ENCODE data around the gene DPT. TPM values are rescaled to one million over a fixed set of nuclear protein-coding genes. Genes with fewer than 3 reads are reported as not detected.
"Not testable (repeated sequence)": the region's sequence is repeated elsewhere in the genome, so short reads cannot be mapped to it uniquely, and the experiment has no call there.

Gene DPT
- total RNA-seq, 3 donors from 2014 or later (not counting 1 experiment from before 2014, with no cell fraction given): not detected

GRCh38 chr1:168772428-168773060 is 43.5 kb upstream of the DPT start:
- Histone ChIP-seq H3K27me3 (ENCODE audit: control insufficient read depth, insufficient read depth, low read length) (no peaks in the 10 kb centered on the region), H3K4me3 (ENCODE audit: low read length) (no peak overlapping the region), H3K36me3 (ENCODE audit: control insufficient read depth, insufficient read depth, low read length) (no peaks in the 10 kb centered on the region), H3K4me1 (ENCODE audit: control insufficient read depth, insufficient read depth, low read length) (no peaks in the 10 kb centered on the region), H3K9me3 (ENCODE audit: control insufficient read depth, insufficient read depth, low read length) (no peaks in the 10 kb centered on the region), H3K27ac (ENCODE audit: low read length) (no peak overlapping the region)
- ATAC-seq (no peak), DNase-seq (no peak)
- TF ChIP-seq CTCF (IDR thresholded peaks at IDR 0.05): no peak
- H3K27me3 Mint-ChIP-seq (ENCODE audit: low read depth in 2 of 2): no peaks in the 10 kb centered on the region
- no peaks in the 10 kb centered on the region for H3K9me3 Mint-ChIP-seq
- no peak overlapping the region for H3K27ac Mint-ChIP-seq
- H3K4me1 Mint-ChIP-seq: no peaks in the 10 kb centered on the region
- no peak overlapping the region for H3K4me3 Mint-ChIP-seq
- intact Hi-C loops (cut with micrococcal nuclease): no loop called here
- H3K36me3 Mint-ChIP-seq: no peaks in the 10 kb centered on the region
- 64% methylated on average over 2 of the region's 2 CpGs for WGBS (ENCODE audit: insufficient coverage)

- H3K4me1 ChIP-seq (ENCODE audit: control insufficient read depth, insufficient read depth, low read length): no peaks in the 10 kb centered on the region
- no peak overlapping the region for H3K27ac ChIP-seq (ENCODE audit: low read length)
- Mint-ChIP-seq H3K27me3 (ENCODE audit: low read depth in 2 of 2) (no peaks in the 10 kb centered on the region), H3K27ac (no peak overlapping the region), H3K4me3 (no peak overlapping the region), H3K36me3 (no peaks in the 10 kb centered on the region), H3K9me3 (no peaks in the 10 kb centered on the region), H3K4me1 (no peaks in the 10 kb centered on the region)
- TF ChIP-seq CTCF (IDR thresholded peaks at IDR 0.05): no peak
- DNase-seq: no peak
- H3K36me3 ChIP-seq (ENCODE audit: control insufficient read depth, insufficient read depth, low read length): no peaks in the 10 kb centered on the region
- no peak for ATAC-seq
- no peaks in the 10 kb centered on the region for H3K27me3 ChIP-seq (ENCODE audit: control insufficient read depth, insufficient read depth, low read length)
- 96% methylated on average over 4 of the region's 4 CpGs for WGBS (ENCODE audit: insufficient coverage)
- intact Hi-C loops (cut with micrococcal nuclease): no loop called here
- no peak overlapping the region for H3K4me3 ChIP-seq (ENCODE audit: low read length)
- H3K9me3 ChIP-seq (ENCODE audit: control insufficient read depth, insufficient read depth, low read length): no peaks in the 10 kb centered on the region
Observed at GRCh38 chr1:168771104-168771630, 42.2 kb upstream of the DPT start.

DNA sequence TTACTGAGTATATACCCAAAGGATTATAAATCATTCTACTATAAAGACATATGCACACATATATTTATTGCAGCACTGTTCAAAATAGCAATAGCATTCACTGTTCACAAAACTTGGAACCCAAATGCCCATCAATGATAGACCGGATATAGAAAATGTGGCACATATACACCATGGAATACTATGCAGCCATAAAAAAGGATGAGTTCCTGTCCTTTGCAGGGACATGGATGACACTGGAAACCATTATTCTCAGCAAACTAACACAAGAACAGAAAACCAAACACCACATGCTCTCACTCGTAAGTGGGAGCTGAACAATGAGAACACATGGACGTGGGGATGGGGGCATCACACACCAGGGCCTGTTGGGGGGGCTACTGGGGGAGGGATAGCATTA is 40.9 kb upstream of the DPT start:
- H3K9me3 Mint-ChIP-seq; H3K4me1 ChIP-seq (ENCODE audit: control insufficient read depth, insufficient read depth, low read length); H3K27ac Mint-ChIP-seq; ATAC-seq; intact Hi-C loops (cut with micrococcal nuclease); H3K9me3 ChIP-seq (ENCODE audit: control insufficient read depth, insufficient read depth, low read length); H3K4me3 ChIP-seq (ENCODE audit: low read length); H3K4me3 Mint-ChIP-seq; H3K4me1 Mint-ChIP-seq; DNase-seq; H3K27me3 ChIP-seq (ENCODE audit: control insufficient read depth, insufficient read depth, low read length); H3K36me3 Mint-ChIP-seq; H3K27me3 Mint-ChIP-seq (ENCODE audit: low read depth in 2 of 2); H3K36me3 ChIP-seq (ENCODE audit: control insufficient read depth, insufficient read depth, low read length); H3K27ac ChIP-seq (ENCODE audit: low read length): not testable (repeated sequence)
- WGBS (ENCODE audit: insufficient coverage): 100% methylated on average over 2 of the region's 3 CpGs

GRCh38 chr1:168767894-168768584 is 39.0 kb upstream of the DPT start:
- no peaks in the 10 kb centered on the region for H3K36me3 Mint-ChIP-seq
- TF ChIP-seq CTCF (IDR thresholded peaks at IDR 0.05): no peak
- ATAC-seq (no peak), DNase-seq (no peak)
- H3K36me3 ChIP-seq (ENCODE audit: control insufficient read depth, insufficient read depth, low read length): no peaks in the 10 kb centered on the region
- no peak overlapping the region for H3K27ac ChIP-seq (ENCODE audit: low read length)
- no peak overlapping the region for H3K4me3 Mint-ChIP-seq
- WGBS (ENCODE audit: insufficient coverage): 97% methylated on average over 4 of the region's 4 CpGs
- H3K27ac Mint-ChIP-seq: no peak overlapping the region
- peaks cover 0 to 5% of the 10 kb centered on the region in 2 donors for H3K27me3 Mint-ChIP-seq (ENCODE audit: low read depth in 2 of 2)
- H3K9me3 ChIP-seq (ENCODE audit: control insufficient read depth, insufficient read depth, low read length): no peaks in the 10 kb centered on the region
- H3K9me3 Mint-ChIP-seq: no peaks in the 10 kb centered on the region
- H3K27me3 ChIP-seq (ENCODE audit: control insufficient read depth, insufficient read depth, low read length): no peaks in the 10 kb centered on the region
- no peak overlapping the region for H3K4me3 ChIP-seq (ENCODE audit: low read length)
- no peaks in the 10 kb centered on the region for H3K4me1 Mint-ChIP-seq
- intact Hi-C loops (cut with micrococcal nuclease): no loop called here
- H3K4me1 ChIP-seq (ENCODE audit: control insufficient read depth, insufficient read depth, low read length): no peaks in the 10 kb centered on the region
